Activated T-cell treated with anti-CD3 and anti-CD28 coated beads, Interleukin-2, amount 50 U/mL, for 72 hours (primary cell): Measurements from ENCODE around the gene GPC6. TPM values are rescaled to one million over a fixed set of nuclear protein-coding genes. Genes with fewer than 3 reads are reported as not detected.

ENCODE experiments used
- ATAC-seq, 2 donors: fragments of 150-1000 bp; cut with Tn5 transposase; replicated peaks in 1 of 2; 2 replicates each; pipeline ENCODE4 v1.10.0; 2021; ENCODE audit warnings: moderate library complexity in 2 of 2, mild to moderate bottlenecking in 1 of 2
- DNase-seq, 2 donors: peaks; one replicate each; pipeline ENCODE4 v3.0.0; 2021 to 2022; ENCODE audit warnings: mixed read lengths in 1 of 2
- H3K27ac Mint-ChIP-seq: one replicate; pipeline ENCODE4 v1.8.0; 2022; ENCODE audit warnings: mild to moderate bottlenecking, moderate library complexity, mixed read lengths
- H3K27me3 Mint-ChIP-seq: one replicate; pipeline ENCODE4 v1.8.0; 2022; ENCODE audit warnings: low read depth, mixed read lengths
- H3K36me3 Mint-ChIP-seq, 2 donors: one replicate each; pipeline ENCODE4 v1.8.0; 2022; ENCODE audit warnings: mixed read lengths in 2 of 2, mild to moderate bottlenecking in 1 of 2; ENCODE audit not compliant: insufficient read depth in 2 of 2
- H3K4me1 Mint-ChIP-seq: one replicate; pipeline ENCODE4 v1.8.0; 2022; ENCODE audit warnings: low read depth, mixed read lengths
- H3K4me3 Mint-ChIP-seq, 2 donors: one replicate each; pipeline ENCODE4 v1.8.0; 2022; ENCODE audit warnings: mild to moderate bottlenecking in 2 of 2, mixed read lengths in 2 of 2, moderate library complexity in 2 of 2
- H3K9me3 Mint-ChIP-seq, 2 donors: one replicate each; pipeline ENCODE4 v1.8.0; 2022; ENCODE audit warnings: mixed read lengths in 2 of 2
- total RNA-seq, 2 donors: library from RNA; stranded (reverse); gene quantifications; one replicate each; pipeline ENCODE4 v1.2.3, GENCODE V29; 2022

GPC6 gene
- total RNA-seq, 2 donors from 2014 or later: not detected

- Mint-ChIP-seq H3K36me3 (no peaks in the 10 kb centered on the region), H3K4me3 (no peak overlapping the region), H3K4me1 (no peaks in the 10 kb centered on the region), H3K27ac (no peak overlapping the region), H3K27me3 (no peaks in the 10 kb centered on the region), H3K9me3 (peaks cover 0 to 1% of the 10 kb centered on the region in 2 donors)
- DNase-seq (no peak), ATAC-seq (no peak)
Measured at GRCh38 chr13:94112227-94112626, 885.6 kb downstream of the GPC6 start.

GRCh38 chr13:94112731-94113130 is 886.1 kb downstream of the GPC6 start:
- ATAC-seq: no peak
- H3K27ac Mint-ChIP-seq: no peak overlapping the region
- H3K27me3 Mint-ChIP-seq: no peaks in the 10 kb centered on the region
- no peaks in the 10 kb centered on the region for H3K4me1 Mint-ChIP-seq
- no peaks in the 10 kb centered on the region for H3K36me3 Mint-ChIP-seq
- H3K4me3 Mint-ChIP-seq: no peak overlapping the region
- H3K9me3 Mint-ChIP-seq: peaks cover 0 to 1% of the 10 kb centered on the region in 2 donors
- DNase-seq: no peak

GRCh38 chr13:94113245-94113644 is 886.6 kb downstream of the GPC6 start:
- H3K36me3 Mint-ChIP-seq: no peaks in the 10 kb centered on the region

DNA sequence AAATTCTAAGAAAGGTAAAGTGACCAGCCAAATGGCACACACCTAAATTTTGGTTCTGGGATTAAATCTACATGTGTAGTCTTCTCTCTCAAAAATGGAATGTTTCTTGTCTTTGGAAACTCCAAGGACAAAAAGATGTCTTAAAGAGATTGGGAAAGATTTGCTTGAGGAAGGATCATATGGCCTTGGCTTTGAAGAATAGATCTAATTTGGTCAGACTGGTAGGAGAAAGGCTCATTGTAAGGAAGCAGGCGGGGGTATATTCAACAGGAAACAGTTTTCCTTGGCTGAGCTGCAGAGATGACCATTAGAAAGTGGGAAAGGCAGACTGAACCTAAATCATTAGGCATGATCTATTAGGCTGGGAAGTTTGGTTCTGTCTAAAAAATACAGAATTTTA is 887.6 kb downstream of the GPC6 start:
- H3K4me1 Mint-ChIP-seq: no peaks in the 10 kb centered on the region
- DNase-seq: no peak
- H3K27ac Mint-ChIP-seq: no peak overlapping the region
- H3K27me3 Mint-ChIP-seq: peaks cover 3% of the 10 kb centered on the region
- no peaks in the 10 kb centered on the region for H3K36me3 Mint-ChIP-seq
- H3K9me3 Mint-ChIP-seq: peaks cover 0 to 1% of the 10 kb centered on the region in 2 donors
- H3K4me3 Mint-ChIP-seq: no peak overlapping the region
- ATAC-seq: no peak

More at GRCh38 chr13:94113245-94113644, 886.6 kb downstream of the GPC6 start:
- H3K9me3 Mint-ChIP-seq: peaks cover 0 to 1% of the 10 kb centered on the region in 2 donors
- no peaks in the 10 kb centered on the region for H3K27me3 Mint-ChIP-seq
- H3K27ac Mint-ChIP-seq: no peak overlapping the region
- ATAC-seq: no peak
- DNase-seq: no peak
- no peak overlapping the region for H3K4me3 Mint-ChIP-seq
- H3K4me1 Mint-ChIP-seq: no peaks in the 10 kb centered on the region

GRCh38 chr13:94115054-94115453 is 888.4 kb downstream of the GPC6 start:
- H3K27me3 Mint-ChIP-seq: peaks cover 9% of the 10 kb centered on the region
- H3K4me1 Mint-ChIP-seq: no peaks in the 10 kb centered on the region
- H3K27ac Mint-ChIP-seq: no peak overlapping the region
- H3K4me3 Mint-ChIP-seq: no peak overlapping the region
- DNase-seq: no peak
- H3K9me3 Mint-ChIP-seq: peaks cover 0 to 1% of the 10 kb centered on the region in 2 donors
- no peaks in the 10 kb centered on the region for H3K36me3 Mint-ChIP-seq
- no peak for ATAC-seq

- Mint-ChIP-seq H3K4me3 (no peak overlapping the region), H3K36me3 (no peaks in the 10 kb centered on the region), H3K27ac (no peak overlapping the region), H3K4me1 (no peaks in the 10 kb centered on the region), H3K27me3 (peaks cover 23% of the 10 kb centered on the region), H3K9me3 (no peaks in the 10 kb centered on the region)
- DNase-seq: no peak
- no peak for ATAC-seq
Measured at GRCh38 chr13:94119360-94119936, 892.8 kb downstream of the GPC6 start.

- ATAC-seq: no peak
- H3K9me3 Mint-ChIP-seq: no peaks in the 10 kb centered on the region
Measured at GRCh38 chr13:94120878-94121277, 894.3 kb downstream of the GPC6 start.

DNA sequence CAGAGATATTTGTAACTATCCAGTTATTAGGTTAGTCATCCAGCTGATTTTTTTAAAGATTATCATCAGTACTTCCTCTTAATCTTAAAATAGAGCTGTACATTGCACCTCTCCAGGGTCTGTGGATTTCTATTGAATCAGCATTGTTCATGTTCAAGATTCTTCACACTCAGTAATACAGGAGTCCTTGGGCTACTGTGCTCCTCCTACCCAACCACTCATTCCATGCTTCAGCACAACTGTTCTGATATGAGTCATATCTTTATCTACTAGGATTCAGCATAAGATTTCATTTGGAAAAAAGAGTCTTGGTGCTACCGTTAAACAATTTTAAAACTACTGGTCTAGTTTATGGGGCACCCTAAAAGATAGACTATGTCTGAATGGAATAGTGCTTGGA is 895.1 kb downstream of the GPC6 start:
- no peaks in the 10 kb centered on the region for H3K9me3 Mint-ChIP-seq
- H3K4me1 Mint-ChIP-seq: no peaks in the 10 kb centered on the region
- DNase-seq (no peak), ATAC-seq (no peak)
- no peaks in the 10 kb centered on the region for H3K36me3 Mint-ChIP-seq
- H3K27me3 Mint-ChIP-seq: peaks cover 24% of the 10 kb centered on the region
- no peak overlapping the region for H3K4me3 Mint-ChIP-seq
- H3K27ac Mint-ChIP-seq: no peak overlapping the region

More at GRCh38 chr13:94120878-94121277, 894.3 kb downstream of the GPC6 start:
- Mint-ChIP-seq H3K4me1 (no peaks in the 10 kb centered on the region), H3K4me3 (no peak overlapping the region), H3K27ac (no peak overlapping the region), H3K36me3 (no peaks in the 10 kb centered on the region), H3K27me3 (peaks cover 24% of the 10 kb centered on the region)
- DNase-seq: no peak

DNA sequence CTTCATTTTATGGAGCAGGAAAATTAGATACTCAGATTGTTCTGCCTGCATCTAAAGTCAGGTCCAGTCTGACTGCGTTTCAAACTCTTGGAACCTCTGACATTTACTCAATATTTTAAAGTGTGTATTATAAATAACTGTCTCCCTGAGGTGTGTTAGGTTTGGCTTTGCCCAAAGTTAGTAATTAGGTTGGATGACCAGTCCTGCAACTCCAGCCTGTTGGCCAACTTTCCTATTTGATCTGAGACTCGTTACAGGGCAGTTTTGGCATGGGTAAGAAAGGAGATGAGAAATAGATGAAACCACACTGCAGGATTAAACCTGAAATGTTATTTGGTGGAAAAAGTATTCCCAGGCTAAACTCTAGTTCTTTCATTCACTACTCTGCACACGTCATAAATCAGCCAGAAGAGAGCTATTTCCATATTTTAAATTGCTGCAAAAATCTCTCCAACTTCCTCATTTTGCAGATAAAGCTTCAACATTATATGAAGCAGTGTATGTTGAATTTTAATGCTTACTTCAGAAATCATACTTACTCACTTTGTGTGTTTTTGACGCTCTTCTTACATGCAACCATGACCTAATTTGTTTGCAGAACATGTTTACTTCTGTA is 895.8 kb downstream of the GPC6 start:
- no peaks in the 10 kb centered on the region for H3K4me1 Mint-ChIP-seq
- no peaks in the 10 kb centered on the region for H3K9me3 Mint-ChIP-seq
- no peak overlapping the region for H3K27ac Mint-ChIP-seq
- H3K4me3 Mint-ChIP-seq: no peak overlapping the region
- H3K27me3 Mint-ChIP-seq: peaks cover 24% of the 10 kb centered on the region
- no peak for DNase-seq
- no peaks in the 10 kb centered on the region for H3K36me3 Mint-ChIP-seq
- ATAC-seq: no peak

DNA sequence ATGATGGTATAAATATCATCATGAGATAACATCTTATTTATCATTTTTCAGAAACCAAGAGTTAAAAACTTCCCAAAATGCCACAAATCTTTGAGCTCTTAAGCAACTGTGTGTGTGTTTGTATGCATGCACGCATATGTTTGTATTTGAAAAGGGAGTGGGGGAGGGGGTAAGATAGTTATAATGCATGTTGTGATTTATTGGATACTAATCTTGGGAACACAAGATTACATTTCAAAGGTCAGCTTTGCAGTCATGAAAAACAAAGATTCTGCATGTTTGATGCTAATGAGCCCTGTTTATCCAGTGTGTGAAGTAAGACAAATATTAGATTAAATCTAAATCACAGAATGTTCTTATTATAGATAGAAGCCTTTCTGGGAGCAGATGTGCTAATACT is 897.0 kb downstream of the GPC6 start:
- no peak for ATAC-seq
- no peaks in the 10 kb centered on the region for H3K36me3 Mint-ChIP-seq

GRCh38 chr13:94128430-94128829 is 901.8 kb downstream of the GPC6 start:
- H3K4me1 Mint-ChIP-seq: peaks cover 5% of the 10 kb centered on the region
- H3K27me3 Mint-ChIP-seq: peaks cover 13% of the 10 kb centered on the region
- H3K36me3 Mint-ChIP-seq: no peaks in the 10 kb centered on the region
- DNase-seq (no peak), ATAC-seq (no peak)
- no peaks in the 10 kb centered on the region for H3K9me3 Mint-ChIP-seq
- no peak overlapping the region for H3K4me3 Mint-ChIP-seq
- H3K27ac Mint-ChIP-seq: no peak overlapping the region

More for the DNA sequence above, 897.0 kb downstream of the GPC6 start:
- Mint-ChIP-seq H3K9me3 (no peaks in the 10 kb centered on the region), H3K4me3 (no peak overlapping the region), H3K27me3 (peaks cover 24% of the 10 kb centered on the region), H3K4me1 (no peaks in the 10 kb centered on the region), H3K27ac (no peak overlapping the region)
- no peak for DNase-seq

DNA sequence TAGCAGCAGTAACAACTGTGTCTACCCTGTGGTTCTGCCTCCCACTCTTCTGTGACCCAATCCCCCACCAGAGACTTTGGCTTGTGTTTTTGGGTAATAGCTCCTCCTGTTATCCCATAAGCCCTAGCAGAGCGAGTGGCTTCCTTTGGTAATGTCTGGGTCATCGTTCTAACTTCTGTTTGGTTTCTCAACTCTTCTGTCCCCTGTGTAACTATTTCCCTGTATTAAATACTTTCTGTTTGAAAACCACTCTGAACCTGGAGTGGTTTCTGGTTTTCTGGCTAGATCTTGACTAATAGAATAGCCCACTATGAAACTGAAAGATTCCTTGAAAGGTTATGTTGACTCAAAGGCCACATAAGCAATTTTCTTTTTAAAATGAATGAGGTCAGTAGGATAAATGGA is 902.9 kb downstream of the GPC6 start:
- no peaks in the 10 kb centered on the region for H3K9me3 Mint-ChIP-seq
- peak; percentile 22 to 38 for ATAC-seq

GRCh38 chr13:94138831-94139230 is 912.2 kb downstream of the GPC6 start:
- H3K27ac Mint-ChIP-seq: no peak overlapping the region
- no peaks in the 10 kb centered on the region for H3K36me3 Mint-ChIP-seq
- ATAC-seq: no peak
- H3K27me3 Mint-ChIP-seq: no peaks in the 10 kb centered on the region
- no peak overlapping the region for H3K4me3 Mint-ChIP-seq
- H3K4me1 Mint-ChIP-seq: no peaks in the 10 kb centered on the region
- DNase-seq: no peak
- no peaks in the 10 kb centered on the region for H3K9me3 Mint-ChIP-seq

More for the DNA sequence above, 902.9 kb downstream of the GPC6 start:
- DNase-seq: no peak
- no peak overlapping the region for H3K27ac Mint-ChIP-seq
- no peaks in the 10 kb centered on the region for H3K36me3 Mint-ChIP-seq
- H3K4me1 Mint-ChIP-seq: peaks cover 5% of the 10 kb centered on the region
- no peak overlapping the region for H3K4me3 Mint-ChIP-seq
- H3K27me3 Mint-ChIP-seq: peaks cover 7% of the 10 kb centered on the region
